Stomach (tissue), 9 donors: ENCODE results near the gene CAMKK1. TPM values are rescaled to one million over a fixed set of nuclear protein-coding genes. Genes with fewer than 3 reads are reported as not detected.
"Not testable (repeated sequence)": the region's sequence is repeated elsewhere in the genome, so short reads cannot be mapped to it uniquely, and the experiment has no call there.

Experiments
- DNase-seq, 2 donors: peaks; one replicate each; pipeline versions ENCODE4 v3.0.0 to v3.0.0-alpha.2; 2013 to 2019
- H3K27ac ChIP-seq, 5 donors: fragments of 200-600 bp in 4 of 5; sonication (generic) in 4 of 5; one replicate each; pipeline ENCODE4 v1.5.1; 2013 to 2019; ENCODE audit warnings: mild to moderate bottlenecking in 1 of 5, moderate library complexity in 1 of 5
- H3K27me3 ChIP-seq, 3 donors: fragments of 200-600 bp; sonication (generic); one replicate each; pipeline ENCODE4 v1.5.1; 2017 to 2019; ENCODE audit warnings: mixed run types in 1 of 3
- H3K36me3 ChIP-seq, 4 donors: fragments of 200-600 bp; sonication (generic); 1 replicate in 3 of 4; 2 replicates in 1 of 4; pipeline ENCODE4 v1.5.1; 2016 to 2019
- H3K4me1 ChIP-seq, 4 donors: fragments of 200-600 bp; sonication (generic); one replicate each; pipeline ENCODE4 v1.5.1; 2016 to 2019
- H3K4me3 ChIP-seq, 4 donors: fragments of 200-600 bp; sonication (generic) in 3 of 4; one replicate each; pipeline ENCODE4 v1.5.1; 2016 to 2019; ENCODE audit warnings: mild to moderate bottlenecking in 1 of 4
- H3K9me3 ChIP-seq, 4 donors: fragments of 200-600 bp; sonication (generic); one replicate each; pipeline ENCODE4 v1.5.1; 2016 to 2019
- EP300 ChIP-seq: sonication (generic); formaldehyde crosslinking; IDR thresholded peaks from one replicate; pipeline ENCODE4 v1.6.1; 2017; ENCODE audit warnings: antibody characterized with exemption
- POLR2A ChIP-seq, 4 donors: fragments of 450-650 bp; IDR thresholded peaks; one replicate each; pipeline ENCODE4 v1.6.1; 2016; ENCODE audit warnings: antibody characterized with exemption in 4 of 4, control low read depth in 2 of 4, mild to moderate bottlenecking in 1 of 4, moderate library complexity in 1 of 4
- POLR2AphosphoS5 ChIP-seq, 3 donors: sonication (generic); formaldehyde crosslinking; IDR thresholded peaks; one replicate each; pipeline ENCODE4 v1.6.1; 2016; ENCODE audit warnings: antibody characterized with exemption in 3 of 3
- WGBS, 5 donors: extraction: QIAGEN DNeasy Blood & Tissue Kit in 3 of 5; methylation state at CpG; one replicate each; pipeline versions ENCODE4 v1.1.5 to v1.1.7; 2013 to 2018; 5-methylcytosine and 5-hydroxymethylcytosine counted together
- intact Hi-C: fragments of 100-400 bp; cut with DNase I; formaldehyde crosslinking; loops from one replicate; pipeline ENCODE4 v1.15.1; 2023; ENCODE audit warnings: low total_unique reads
- polyA plus RNA-seq, 3 donors: library from polyadenylated mRNA; stranded (reverse); fragments of 200-250 nt; gene quantifications; one replicate each; pipeline ENCODE4 v1.2.3, GENCODE V29; 2013
- total RNA-seq, 5 donors: library from RNA; depleted of rRNA; stranded (reverse); fragments of >200 nt; gene quantifications; one replicate each; pipeline versions ENCODE4 v1.1.0 to v1.2.3, GENCODE V29; 2014 to 2016
- TF ChIP-seq, protein P1 (sequence below), 7 experiments: fragments of 450-650 bp in 4 of 7; fragments of 200-600 bp in 3 of 7; sonication (generic) in 3 of 7; IDR thresholded peaks; one replicate each; pipeline ENCODE4 v1.5.1; 2016 to 2019; ENCODE audit warnings: antibody characterized with exemption in 7 of 7, control low read depth in 2 of 7, mild to moderate bottlenecking in 1 of 7
- donor health status: healthy with polysubstance abuse.
- donor health status: Bipolar disorder and iron deficiency.
- donor health status: healthy.

CAMKK1 gene
- total and polyA plus RNA-seq, 8 donors: 0.58 to 15.1 (median 4.6) TPM

DNA sequence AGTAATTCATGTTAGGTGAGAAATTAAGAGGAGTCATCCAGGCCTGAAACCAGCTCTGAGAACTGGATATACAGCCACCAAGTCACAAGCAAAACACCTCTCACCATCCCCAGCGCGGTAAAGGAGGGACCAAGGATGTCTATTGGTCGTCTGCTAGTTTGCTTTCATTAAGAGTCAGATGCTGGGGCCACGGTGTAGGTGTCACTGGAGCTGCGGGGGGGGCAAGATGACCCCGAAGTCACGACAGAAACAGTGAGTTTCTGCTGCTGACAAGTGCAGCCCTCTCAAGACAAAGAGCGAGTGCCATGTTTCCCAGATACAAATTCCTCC lies 47.6 kb downstream of the CAMKK1 start:
- Histone ChIP-seq H3K27ac (peak overlapping the region; percentile 88 to 96 (median 92)), H3K36me3 (peaks cover 5 to 38% (median 32%) of the 10 kb centered on the region in 4 donors), H3K27me3 (no peaks in the 10 kb centered on the region), H3K4me3 (peak overlapping the region; percentile 78 to 99 (median 94)), H3K4me1 (peaks cover 12 to 35% (median 27%) of the 10 kb centered on the region in 4 donors), H3K9me3 (no peaks in the 10 kb centered on the region)
- no peak for DNase-seq
- intact Hi-C loops: no loop called here
- 0% methylated on average over 8 of the region's 8 CpGs for WGBS, 5 donors
- TF ChIP-seq, protein P1, sequence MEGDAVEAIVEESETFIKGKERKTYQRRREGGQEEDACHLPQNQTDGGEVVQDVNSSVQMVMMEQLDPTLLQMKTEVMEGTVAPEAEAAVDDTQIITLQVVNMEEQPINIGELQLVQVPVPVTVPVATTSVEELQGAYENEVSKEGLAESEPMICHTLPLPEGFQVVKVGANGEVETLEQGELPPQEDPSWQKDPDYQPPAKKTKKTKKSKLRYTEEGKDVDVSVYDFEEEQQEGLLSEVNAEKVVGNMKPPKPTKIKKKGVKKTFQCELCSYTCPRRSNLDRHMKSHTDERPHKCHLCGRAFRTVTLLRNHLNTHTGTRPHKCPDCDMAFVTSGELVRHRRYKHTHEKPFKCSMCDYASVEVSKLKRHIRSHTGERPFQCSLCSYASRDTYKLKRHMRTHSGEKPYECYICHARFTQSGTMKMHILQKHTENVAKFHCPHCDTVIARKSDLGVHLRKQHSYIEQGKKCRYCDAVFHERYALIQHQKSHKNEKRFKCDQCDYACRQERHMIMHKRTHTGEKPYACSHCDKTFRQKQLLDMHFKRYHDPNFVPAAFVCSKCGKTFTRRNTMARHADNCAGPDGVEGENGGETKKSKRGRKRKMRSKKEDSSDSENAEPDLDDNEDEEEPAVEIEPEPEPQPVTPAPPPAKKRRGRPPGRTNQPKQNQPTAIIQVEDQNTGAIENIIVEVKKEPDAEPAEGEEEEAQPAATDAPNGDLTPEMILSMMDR (IDR thresholded peaks at IDR 0.05): no peak
- no peak for TF ChIP-seq POLR2A (IDR thresholded peaks at IDR 0.05)
- no peak for TF ChIP-seq EP300
- no peak for TF ChIP-seq POLR2AphosphoS5 (IDR thresholded peaks at IDR 0.05)

DNA sequence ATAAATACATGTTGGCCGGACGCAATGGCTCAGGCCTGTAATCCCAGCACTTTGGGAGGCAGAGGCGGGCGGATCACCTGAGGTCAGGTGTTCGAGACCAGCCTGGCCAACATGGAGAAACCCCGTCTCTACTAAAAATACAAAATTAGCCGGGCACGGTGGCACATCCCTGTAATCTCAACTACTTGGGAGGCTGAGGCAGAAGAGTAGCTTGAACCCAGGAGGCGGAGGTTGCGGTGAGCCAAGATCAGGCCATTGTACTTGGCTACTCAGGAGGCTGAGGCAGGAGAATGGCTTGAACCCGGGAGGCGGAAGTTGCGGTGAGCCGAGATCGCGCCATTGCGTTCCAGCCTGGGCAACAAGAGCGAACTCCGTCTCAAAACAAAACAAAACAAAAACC lies 48.3 kb downstream of the CAMKK1 start:
- H3K27ac ChIP-seq, H3K9me3 ChIP-seq, DNase-seq, intact Hi-C loops, H3K27me3 ChIP-seq: not testable (repeated sequence)
- peaks cover 12 to 35% (median 27%) of the 10 kb centered on the region in 4 donors for H3K4me1 ChIP-seq
- H3K36me3 ChIP-seq: peaks cover 12 to 45% (median 39%) of the 10 kb centered on the region in 4 donors
- H3K4me3 ChIP-seq: peak overlapping the region in 2 of 4 donors; percentile 90 to 97
- WGBS, 5 donors: 90 to 96% (median 95%) methylated on average over 19 of the region's 19 CpGs

DNA sequence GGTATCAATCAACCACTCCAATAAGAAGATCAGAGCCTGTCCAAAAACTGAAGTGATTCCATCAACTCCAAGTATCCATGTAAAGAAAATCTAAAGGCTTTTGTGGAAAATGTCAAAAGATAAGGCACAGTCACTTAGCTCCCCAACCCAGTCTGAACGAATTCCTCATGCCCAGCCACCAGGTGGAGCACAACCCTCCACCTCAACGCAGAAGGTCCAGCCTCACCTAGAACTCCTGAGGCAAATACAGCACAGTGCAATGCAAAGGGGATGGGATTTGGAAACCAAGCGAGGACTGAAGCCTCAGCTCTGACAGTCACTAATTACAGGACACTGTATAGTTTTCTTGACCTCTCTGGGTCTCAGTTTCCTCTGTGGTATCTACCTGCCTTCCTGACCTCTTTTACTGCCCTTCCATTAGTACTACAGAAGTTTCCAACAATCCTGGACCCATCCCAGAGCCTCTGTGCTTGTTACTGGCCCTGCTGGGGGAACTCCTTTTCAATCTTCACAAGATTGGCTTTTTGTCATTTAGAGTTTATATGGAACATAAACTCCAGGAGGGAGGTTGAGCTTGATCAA lies 48.8 kb downstream of the CAMKK1 start:
- H3K9me3 ChIP-seq: no peaks in the 10 kb centered on the region
- 13 to 24% (median 15%) methylated on average over 3 of the region's 3 CpGs for WGBS, 5 donors
- H3K27ac ChIP-seq: no peak overlapping the region
- H3K4me1 ChIP-seq: peaks cover 12 to 38% (median 27%) of the 10 kb centered on the region in 4 donors
- TF ChIP-seq POLR2AphosphoS5 (IDR thresholded peaks at IDR 0.05) (peak in 1 of 3 donors; percentile 6), POLR2A (IDR thresholded peaks at IDR 0.05) (no peak), EP300 (no peak)
- TF ChIP-seq, protein P1 (IDR thresholded peaks at IDR 0.05): peak in 4 of 7 experiments; percentile 27 to 51 (median 38)
- intact Hi-C loops: no loop called here
- H3K36me3 ChIP-seq: peaks cover 15 to 51% (median 45%) of the 10 kb centered on the region in 4 donors
- peak; percentile 57 to 75 for DNase-seq
- H3K27me3 ChIP-seq: no peaks in the 10 kb centered on the region
- H3K4me3 ChIP-seq: peak overlapping the region in 1 of 4 donors; percentile 97

DNA sequence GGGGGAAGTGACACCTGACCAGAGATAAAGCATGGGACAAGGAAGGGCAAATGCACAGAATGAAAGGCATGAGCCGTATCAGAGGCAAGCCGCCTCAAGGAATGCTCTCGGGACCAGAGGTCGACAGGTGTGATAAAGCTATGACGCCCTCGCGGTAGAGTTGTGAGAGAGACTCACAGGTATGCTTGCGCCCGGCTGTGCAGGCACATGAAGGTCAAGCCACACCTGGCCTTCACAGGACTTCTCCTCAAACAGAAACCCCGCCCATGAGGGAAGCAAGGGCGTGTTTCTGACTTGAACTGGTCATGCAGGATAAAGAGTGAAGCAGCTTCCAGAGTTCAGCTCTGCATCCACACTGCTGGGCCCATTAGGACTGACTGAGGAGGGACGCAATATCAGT lies 54.6 kb downstream of the CAMKK1 start:
- 42 to 70% (median 62%) methylated on average over 12 of the region's 12 CpGs for WGBS, 5 donors
- peak; percentile 66 to 89 for DNase-seq
- intact Hi-C loops: no loop called here
- peak in 1 of 3 donors; percentile 24 for TF ChIP-seq POLR2AphosphoS5 (IDR thresholded peaks at IDR 0.05)
- no peak for TF ChIP-seq POLR2A (IDR thresholded peaks at IDR 0.05)
- no peaks in the 10 kb centered on the region for H3K9me3 ChIP-seq
- H3K4me1 ChIP-seq: peaks cover 9 to 39% (median 16%) of the 10 kb centered on the region in 4 donors
- H3K36me3 ChIP-seq: peaks cover 25 to 98% (median 96%) of the 10 kb centered on the region in 4 donors
- H3K27me3 ChIP-seq: no peaks in the 10 kb centered on the region
- no peak overlapping the region for H3K4me3 ChIP-seq
- H3K27ac ChIP-seq: no peak overlapping the region

DNA sequence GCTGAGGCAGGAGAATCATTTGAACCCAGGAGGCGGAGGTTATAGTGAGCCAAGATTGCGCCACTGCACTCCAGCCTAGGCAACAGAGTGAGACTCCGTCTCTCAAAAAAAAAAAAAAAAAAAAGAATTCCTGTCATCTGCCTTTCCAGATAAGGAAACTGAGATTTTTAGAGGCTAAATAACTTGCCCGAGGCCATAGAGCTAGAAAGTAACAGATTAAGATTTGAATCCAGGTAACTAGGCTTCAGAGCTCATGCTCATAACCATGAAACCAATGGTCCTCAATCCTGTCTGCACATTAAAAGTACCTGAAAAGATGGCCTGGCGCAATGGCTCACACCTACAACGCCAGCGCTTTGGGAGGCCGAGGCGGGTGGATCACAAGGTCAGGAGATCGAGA lies 56.3 kb downstream of the CAMKK1 start:
- H3K27me3 ChIP-seq: no peaks in the 10 kb centered on the region
- no peak for DNase-seq
- TF ChIP-seq EP300: no peak
- TF ChIP-seq POLR2A (IDR thresholded peaks at IDR 0.05): no peak
- TF ChIP-seq POLR2AphosphoS5 (IDR thresholded peaks at IDR 0.05): no peak
- TF ChIP-seq, protein P1 (IDR thresholded peaks at IDR 0.05): no peak
- H3K27ac ChIP-seq: no peak overlapping the region
- peaks cover 20 to 90% (median 87%) of the 10 kb centered on the region in 4 donors for H3K36me3 ChIP-seq
- intact Hi-C loops: no loop called here
- no peak overlapping the region for H3K4me3 ChIP-seq
- WGBS, 5 donors: 90 to 97% (median 95%) methylated on average over 10 of the region's 10 CpGs
- no peaks in the 10 kb centered on the region for H3K9me3 ChIP-seq
- H3K4me1 ChIP-seq: peaks cover 8 to 32% (median 16%) of the 10 kb centered on the region in 4 donors
